Astrocyte (in vitro differentiated cells and primary cell): ENCODE measurements around the gene HMG20A. TPM values are rescaled to one million over a fixed set of nuclear protein-coding genes. Genes with fewer than 3 reads are reported as not detected.
A peak's percentile ranks its signal among the peaks of the same experiment; 100 is the strongest.

Source experiments
- DNase-seq: peaks from one replicate; pipeline ENCODE4 v3.0.0-alpha.2; 2010; ENCODE audit warnings: low read depth
- FAIRE-seq: peaks from 2 replicates; lab custom pipeline; 2011; peaks lifted over from hg19 to GRCh38; lab: Jason Lieb, UNC
- H2AFZ ChIP-seq: 2 replicates; pipeline ENCODE4 v1.6.0; 2012; ENCODE audit warnings: low read depth, low read length, inconsistent platforms
- H3K27ac ChIP-seq: 2 replicates; pipeline ENCODE4 v1.5.1; 2011; ENCODE audit warnings: low read depth, low read length, inconsistent platforms
- H3K27me3 ChIP-seq: 2 replicates; pipeline ENCODE4 v1.6.0; 2011; ENCODE audit warnings: low read length, inconsistent platforms; ENCODE audit not compliant: insufficient read depth
- H3K36me3 ChIP-seq: 2 replicates; pipeline ENCODE4 v1.5.1; 2011; ENCODE audit warnings: low read length, inconsistent platforms; ENCODE audit not compliant: insufficient read depth
- H3K4me1 ChIP-seq: 2 replicates; pipeline ENCODE4 v1.5.1; 2011; ENCODE audit warnings: low read length, inconsistent platforms; ENCODE audit not compliant: insufficient read depth
- H3K4me2 ChIP-seq: 2 replicates; pipeline ENCODE4 v1.6.0; 2012; ENCODE audit warnings: low read length, inconsistent platforms
- H3K4me3 ChIP-seq: 2 replicates; pipeline ENCODE4 v1.5.1; 2011; ENCODE audit warnings: low read depth, mild to moderate bottlenecking, low read length, inconsistent platforms; ENCODE audit not compliant: insufficient read depth
- H3K79me2 ChIP-seq: 2 replicates; pipeline ENCODE4 v1.6.0; 2012; ENCODE audit warnings: mild to moderate bottlenecking, low read length, inconsistent platforms; ENCODE audit not compliant: insufficient read depth
- H3K9ac ChIP-seq: 2 replicates; pipeline ENCODE4 v1.6.0; 2012; ENCODE audit warnings: mild to moderate bottlenecking, low read length, inconsistent platforms
- H3K9me3 ChIP-seq: 2 replicates; pipeline ENCODE4 v1.5.1; 2012; ENCODE audit warnings: low read depth, mild to moderate bottlenecking, low read length, inconsistent platforms; ENCODE audit not compliant: insufficient read depth
- H4K20me1 ChIP-seq: 2 replicates; pipeline ENCODE4 v1.6.0; 2012; ENCODE audit warnings: low read length, inconsistent platforms; ENCODE audit not compliant: insufficient read depth
- H3K27ac Mint-ChIP-seq: one replicate; pipeline ENCODE4 v1.8.0; 2021; ENCODE audit warnings: mild to moderate bottlenecking, mixed read lengths; ENCODE audit not compliant: unreplicated experiment
- H3K27me3 Mint-ChIP-seq: one replicate; pipeline ENCODE4 v1.8.0; 2021; ENCODE audit warnings: low read depth, mixed read lengths; ENCODE audit not compliant: unreplicated experiment
- H3K36me3 Mint-ChIP-seq: one replicate; pipeline ENCODE4 v1.8.0; 2021; ENCODE audit warnings: low read depth, mixed read lengths; ENCODE audit not compliant: unreplicated experiment
- H3K4me1 Mint-ChIP-seq: one replicate; pipeline ENCODE4 v1.8.0; 2021; ENCODE audit warnings: low read depth, mixed read lengths; ENCODE audit not compliant: unreplicated experiment
- H3K4me3 Mint-ChIP-seq: one replicate; pipeline ENCODE4 v1.8.0; 2021; ENCODE audit warnings: mild to moderate bottlenecking, moderate library complexity, mixed read lengths; ENCODE audit not compliant: unreplicated experiment
- H3K9me3 Mint-ChIP-seq: one replicate; pipeline ENCODE4 v1.8.0; 2021; ENCODE audit warnings: mild to moderate bottlenecking, mixed read lengths; ENCODE audit not compliant: unreplicated experiment
- EZH2 ChIP-seq: IDR thresholded peaks from 2 replicates; pipeline ENCODE4 v1.6.1; 2012; ENCODE audit warnings: mild to moderate bottlenecking, low read length, inconsistent platforms; ENCODE audit not compliant: insufficient read depth
- total RNA-seq: library from RNA; stranded (reverse); gene quantifications from 2 replicates; pipeline ENCODE4 v1.2.1, GENCODE V29; 2021
- TF ChIP-seq, protein P1 (sequence below): IDR thresholded peaks from 2 replicates; pipeline ENCODE4 v1.5.1; 2011; ENCODE audit warnings: low read depth, mild to moderate bottlenecking, inconsistent platforms, low read length, moderate library complexity; ENCODE audit not compliant: insufficient read depth

Gene HMG20A
- total RNA-seq, 1 donor from 2014 or later, result 47.4 TPM

DNA sequence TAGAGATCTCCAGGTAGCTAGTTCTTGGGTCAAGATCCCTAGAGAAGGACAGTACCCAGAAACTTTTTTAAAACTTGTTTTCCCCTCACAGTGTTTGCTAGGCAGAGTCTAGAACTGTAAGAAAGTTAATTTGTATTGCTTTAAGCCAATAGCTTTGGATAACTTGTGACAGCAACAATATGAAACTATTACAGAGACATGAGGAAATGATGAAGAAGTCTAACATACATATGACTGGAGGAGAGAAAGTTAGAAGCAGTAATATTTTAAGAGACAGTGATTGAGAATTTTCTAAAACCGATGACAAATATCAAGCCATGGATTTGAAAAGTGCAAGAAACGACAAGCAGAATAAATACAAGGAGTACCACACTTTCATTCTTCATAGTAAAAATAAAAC is 10.0 kb downstream of the HMG20A start:
- H3K4me3 ChIP-seq, result no peak overlapping the region
- no peaks in the 10 kb centered on the region for H3K36me3 ChIP-seq
- Mint-ChIP-seq H3K4me3 (no peak overlapping the region), H3K9me3 (no peaks in the 10 kb centered on the region), H3K27me3 (no peaks in the 10 kb centered on the region), H3K4me1 (peaks cover 14% of the 10 kb centered on the region), H3K36me3 (no peaks in the 10 kb centered on the region), H3K27ac (peak overlapping the region; percentile 13)
- H3K79me2 ChIP-seq, result peaks cover 66% of the 10 kb centered on the region
- no peak for DNase-seq
- H3K27me3 ChIP-seq, result no peaks in the 10 kb centered on the region
- H3K9me3 ChIP-seq, result no peaks in the 10 kb centered on the region
- H3K9ac ChIP-seq, result no peak overlapping the region
- no peak overlapping the region for H2AFZ ChIP-seq
- FAIRE-seq, result no peak
- H3K4me1 ChIP-seq, result no peaks in the 10 kb centered on the region
- H4K20me1 ChIP-seq, result peaks cover 40% of the 10 kb centered on the region
- no peak overlapping the region for H3K27ac ChIP-seq
- H3K4me2 ChIP-seq, result no peak overlapping the region
- TF ChIP-seq, protein P1, sequence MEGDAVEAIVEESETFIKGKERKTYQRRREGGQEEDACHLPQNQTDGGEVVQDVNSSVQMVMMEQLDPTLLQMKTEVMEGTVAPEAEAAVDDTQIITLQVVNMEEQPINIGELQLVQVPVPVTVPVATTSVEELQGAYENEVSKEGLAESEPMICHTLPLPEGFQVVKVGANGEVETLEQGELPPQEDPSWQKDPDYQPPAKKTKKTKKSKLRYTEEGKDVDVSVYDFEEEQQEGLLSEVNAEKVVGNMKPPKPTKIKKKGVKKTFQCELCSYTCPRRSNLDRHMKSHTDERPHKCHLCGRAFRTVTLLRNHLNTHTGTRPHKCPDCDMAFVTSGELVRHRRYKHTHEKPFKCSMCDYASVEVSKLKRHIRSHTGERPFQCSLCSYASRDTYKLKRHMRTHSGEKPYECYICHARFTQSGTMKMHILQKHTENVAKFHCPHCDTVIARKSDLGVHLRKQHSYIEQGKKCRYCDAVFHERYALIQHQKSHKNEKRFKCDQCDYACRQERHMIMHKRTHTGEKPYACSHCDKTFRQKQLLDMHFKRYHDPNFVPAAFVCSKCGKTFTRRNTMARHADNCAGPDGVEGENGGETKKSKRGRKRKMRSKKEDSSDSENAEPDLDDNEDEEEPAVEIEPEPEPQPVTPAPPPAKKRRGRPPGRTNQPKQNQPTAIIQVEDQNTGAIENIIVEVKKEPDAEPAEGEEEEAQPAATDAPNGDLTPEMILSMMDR, result no peak
- no peak for TF ChIP-seq EZH2

GRCh38 chr15:77436822-77437221 is 16.1 kb downstream of the HMG20A start:
- Histone ChIP-seq H2AFZ (no peak overlapping the region), H3K27me3 (no peaks in the 10 kb centered on the region), H4K20me1 (peaks cover 52% of the 10 kb centered on the region), H3K27ac (no peak overlapping the region), H3K4me1 (no peaks in the 10 kb centered on the region), H3K36me3 (no peaks in the 10 kb centered on the region), H3K9ac (no peak overlapping the region), H3K79me2 (peaks cover 53% of the 10 kb centered on the region), H3K4me3 (no peak overlapping the region), H3K9me3 (no peaks in the 10 kb centered on the region), H3K4me2 (no peak overlapping the region)
- peaks cover 2% of the 10 kb centered on the region for H3K36me3 Mint-ChIP-seq
- H3K4me3 Mint-ChIP-seq, result no peak overlapping the region
- no peak for TF ChIP-seq EZH2
- TF ChIP-seq, protein P1, result no peak
- no peaks in the 10 kb centered on the region for H3K9me3 Mint-ChIP-seq
- no peaks in the 10 kb centered on the region for H3K27me3 Mint-ChIP-seq
- no peak for DNase-seq
- H3K4me1 Mint-ChIP-seq, result peaks cover 15% of the 10 kb centered on the region
- FAIRE-seq, result no peak
- no peak overlapping the region for H3K27ac Mint-ChIP-seq

DNA sequence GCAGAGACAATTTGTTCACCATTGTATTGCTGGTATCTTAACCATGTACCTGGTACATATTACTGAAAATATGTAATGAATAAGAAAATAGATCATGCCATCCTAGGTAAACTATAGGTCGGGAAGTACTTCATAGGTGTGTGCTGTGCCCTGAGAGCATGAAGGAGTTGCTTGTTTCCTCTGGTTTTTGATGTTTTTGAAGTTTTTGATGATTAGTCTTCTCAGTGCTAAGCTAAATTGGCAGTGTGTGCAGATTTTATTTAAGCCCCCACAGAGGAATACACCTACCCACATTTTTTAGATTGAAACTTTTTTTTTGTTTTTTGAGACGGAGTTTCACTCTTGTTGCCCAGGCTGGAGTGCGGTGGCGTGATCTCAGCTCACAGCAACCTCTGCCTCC is 16.6 kb downstream of the HMG20A start:
- peaks cover 15% of the 10 kb centered on the region for H3K4me1 Mint-ChIP-seq
- no peak for FAIRE-seq
- no peaks in the 10 kb centered on the region for H3K9me3 ChIP-seq
- no peak overlapping the region for H3K9ac ChIP-seq
- no peaks in the 10 kb centered on the region for H3K4me1 ChIP-seq
- H4K20me1 ChIP-seq, result peaks cover 55% of the 10 kb centered on the region
- H3K4me3 ChIP-seq, result no peak overlapping the region
- H3K79me2 ChIP-seq, result peaks cover 56% of the 10 kb centered on the region
- H3K4me2 ChIP-seq, result no peak overlapping the region
- H2AFZ ChIP-seq, result no peak overlapping the region
- H3K27me3 ChIP-seq, result no peaks in the 10 kb centered on the region
- H3K36me3 ChIP-seq, result no peaks in the 10 kb centered on the region
- no peak overlapping the region for H3K4me3 Mint-ChIP-seq
- peaks cover 2% of the 10 kb centered on the region for H3K36me3 Mint-ChIP-seq
- H3K9me3 Mint-ChIP-seq, result no peaks in the 10 kb centered on the region
- DNase-seq, result no peak
- H3K27me3 Mint-ChIP-seq, result no peaks in the 10 kb centered on the region
- no peak for TF ChIP-seq EZH2
- TF ChIP-seq, protein P1, result no peak
- no peak overlapping the region for H3K27ac Mint-ChIP-seq
- H3K27ac ChIP-seq, result no peak overlapping the region
